ENCODE measurements around the gene AKR7A3. TPM values are rescaled to one million over a fixed set of nuclear protein-coding genes. Genes with fewer than 3 reads are reported as not detected.

Gene AKR7A3
- polyA plus RNA-seq, 1 of the 3 experiments (the other 2 are of a cell fraction) = 0.38 TPM

GRCh38 chr1:19313636-19313959 lies 25.0 kb upstream of the AKR7A3 start:
- H3K79me2 ChIP-seq (ENCODE audit: insufficient read depth) = peaks cover 73% of the 10 kb centered on the region
- H3K27me3 ChIP-seq (ENCODE audit: insufficient read depth) = no peaks in the 10 kb centered on the region
- peaks cover 0 to 8% of the 10 kb centered on the region in 2 experiments for H3K36me3 ChIP-seq (replicated peaks in 1 of 2; ENCODE audit: control insufficient read depth in 1 of 2, insufficient read depth in 2 of 2, low read length in 1 of 2)
- H3K27ac ChIP-seq (ENCODE audit: low read depth in 2 of 2, low read length in 1 of 2) = no peak overlapping the region
- H3K4me3 ChIP-seq (ENCODE audit: low read depth in 2 of 2, low read length in 1 of 2) = no peak overlapping the region
- POLR2A ChIA-PET = interaction anchor here (1.0 kb wide), 1 partner anchor 9 kb away, joined by 3 read pairs; no protein-coding TSS in a partner anchor
- CTCF ChIA-PET = interaction anchor here (0.6 to 2.4 kb wide), 5 partner anchors 9 to 348 kb away, joined by 3 to 8 read pairs (median 5); no protein-coding TSS in a partner anchor
- H3K4me2 ChIP-seq = peak overlapping the region; percentile 98
- no peaks in the 10 kb centered on the region for H3K9me3 ChIP-seq
- no peaks in the 10 kb centered on the region for H3F3A ChIP-seq (replicated peaks; ENCODE audit: insufficient read depth)
- no peak overlapping the region for H2AFZ ChIP-seq (ENCODE audit: low read depth)
- H3K9ac ChIP-seq = no peak overlapping the region
- 100% methylated on average over 2 of the region's 4 CpGs for WGBS (ENCODE audit: low lambda C conversion rate)
- H3K4me1 ChIP-seq (ENCODE audit: control insufficient read depth in 1 of 2, insufficient read depth in 2 of 2, low read depth in 1 of 2, low read length in 1 of 2) = peaks cover 5 to 26% of the 10 kb centered on the region in 2 experiments; a peak in 1 of 4 replicates
- TF ChIP-seq RCOR1 (IDR thresholded peaks at IDR 0.05; ENCODE audit: low read length) = no peak
- TF ChIP-seq MXI1 (IDR thresholded peaks at IDR 0.05; ENCODE audit: low read depth, low read length) = no peak
- no peak for TF ChIP-seq SIN3A (IDR thresholded peaks at IDR 0.05; ENCODE audit: borderline replicate concordance, low read depth, low read length)
- TF ChIP-seq, protein P1, sequence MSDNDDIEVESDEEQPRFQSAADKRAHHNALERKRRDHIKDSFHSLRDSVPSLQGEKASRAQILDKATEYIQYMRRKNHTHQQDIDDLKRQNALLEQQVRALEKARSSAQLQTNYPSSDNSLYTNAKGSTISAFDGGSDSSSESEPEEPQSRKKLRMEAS (IDR thresholded peaks at IDR 0.05; ENCODE audit: low read depth) = no peak
- TF ChIP-seq RFX5 (IDR thresholded peaks at IDR 0.05; ENCODE audit: low read length) = no peak
- TF ChIP-seq GATA2 (CRISPR knock-in tag; IDR thresholded peaks at IDR 0.05) = no peak
- no peak for TF ChIP-seq FOXM1 (IDR thresholded peaks at IDR 0.05; ENCODE audit: low read depth)
- no peak for TF ChIP-seq SMC3 (IDR thresholded peaks at IDR 0.05; ENCODE audit: low read depth, low read length)
- TF ChIP-seq, protein P2, sequence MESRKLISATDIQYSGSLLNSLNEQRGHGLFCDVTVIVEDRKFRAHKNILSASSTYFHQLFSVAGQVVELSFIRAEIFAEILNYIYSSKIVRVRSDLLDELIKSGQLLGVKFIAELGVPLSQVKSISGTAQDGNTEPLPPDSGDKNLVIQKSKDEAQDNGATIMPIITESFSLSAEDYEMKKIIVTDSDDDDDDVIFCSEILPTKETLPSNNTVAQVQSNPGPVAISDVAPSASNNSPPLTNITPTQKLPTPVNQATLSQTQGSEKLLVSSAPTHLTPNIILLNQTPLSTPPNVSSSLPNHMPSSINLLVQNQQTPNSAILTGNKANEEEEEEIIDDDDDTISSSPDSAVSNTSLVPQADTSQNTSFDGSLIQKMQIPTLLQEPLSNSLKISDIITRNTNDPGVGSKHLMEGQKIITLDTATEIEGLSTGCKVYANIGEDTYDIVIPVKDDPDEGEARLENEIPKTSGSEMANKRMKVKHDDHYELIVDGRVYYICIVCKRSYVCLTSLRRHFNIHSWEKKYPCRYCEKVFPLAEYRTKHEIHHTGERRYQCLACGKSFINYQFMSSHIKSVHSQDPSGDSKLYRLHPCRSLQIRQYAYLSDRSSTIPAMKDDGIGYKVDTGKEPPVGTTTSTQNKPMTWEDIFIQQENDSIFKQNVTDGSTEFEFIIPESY (IDR thresholded peaks at IDR 0.05; ENCODE audit: borderline replicate concordance, low read depth) = no peak
- TF ChIP-seq EP300 (IDR thresholded peaks at IDR 0.05; ENCODE audit: borderline replicate concordance in 1 of 2, low read depth in 1 of 2, low read length in 1 of 2) = no peak
- no peak for TF ChIP-seq CTCF (IDR thresholded peaks at IDR 0.05)
- no peak for TF ChIP-seq ELF1 (IDR thresholded peaks at IDR 0.05)
- TF ChIP-seq NFIC (IDR thresholded peaks at IDR 0.05; ENCODE audit: borderline replicate concordance) = no peak
- no peak for TF ChIP-seq TEAD4 (IDR thresholded peaks at IDR 0.05; ENCODE audit: borderline replicate concordance, insufficient read depth)
- no peaks in the 10 kb centered on the region for H3K9me2 ChIP-seq
- peaks cover 19% of the 10 kb centered on the region for H4K20me1 ChIP-seq (ENCODE audit: insufficient read depth)
- no peak for DNase-seq
